Measurements from ENCODE around the gene TMPRSS4. TPM values are rescaled to one million over a fixed set of nuclear protein-coding genes. Genes with fewer than 3 reads are reported as not detected.

Gene TMPRSS4
- total and polyA plus RNA-seq, 9 of the 15 experiments (the other 6 are each of a cell fraction or from before 2014, with no cell fraction given) = 4.0 to 10.0 (median 5.6) TPM

- peak in 1 of 2 experiments; percentile 64; a peak in 1 of 4 replicates for TF ChIP-seq ZMIZ1 (IDR thresholded peaks at IDR 0.05; ENCODE audit: low read depth in 2 of 2, low read length in 2 of 2)
- TF ChIP-seq PCBP2 (IDR thresholded peaks at IDR 0.05; ENCODE audit: low read depth, low read length, poor library complexity, severe bottlenecking) = no peak
- TF ChIP-seq ZFPM2 (CRISPR knock-in tag; IDR thresholded peaks at IDR 0.05) = no peak
- no peak for TF ChIP-seq ZSCAN29 (IDR thresholded peaks at IDR 0.05)
- TF ChIP-seq POLR2AphosphoS2 (IDR thresholded peaks at IDR 0.05; ENCODE audit: low read length) = no peak
- no peak for TF ChIP-seq RFX5 (IDR thresholded peaks at IDR 0.05; ENCODE audit: low read depth, low read length)
- TF ChIP-seq ELF4 (CRISPR knock-in tag; IDR thresholded peaks at IDR 0.05) = peak; percentile 90
- no peak for TF ChIP-seq ZNF165 (CRISPR knock-in tag; IDR thresholded peaks at IDR 0.05; ENCODE audit: borderline replicate concordance)
- TF ChIP-seq POLR2H (tag; IDR thresholded peaks at IDR 0.05; ENCODE audit: low read depth) = no peak; the same call in 1 of the 2 replicates
- 0 out of 2 replicates have a peak, but pooled peaks have one; percentile 26 for TF ChIP-seq ZNF586 (CRISPR knock-in tag; conservative IDR thresholded peaks at IDR 0.05)
- TF ChIP-seq STAT5A (IDR thresholded peaks at IDR 0.05; ENCODE audit: borderline replicate concordance, low read length) = no peak
- no peak for TF ChIP-seq SFPQ (IDR thresholded peaks at IDR 0.05; ENCODE audit: low read depth, low read length)
- peak; percentile 64 for TF ChIP-seq RBFOX2 (IDR thresholded peaks at IDR 0.05; ENCODE audit: low read depth, low read length)
- peak; percentile 98 for TF ChIP-seq THRB (CRISPR knock-in tag; conservative IDR thresholded peaks at IDR 0.05)
- TF ChIP-seq EP300 (IDR thresholded peaks at IDR 0.05; ENCODE audit: low read length) = no peak
- TF ChIP-seq DDX20 (tag; IDR thresholded peaks at IDR 0.05; ENCODE audit: low read depth) = no peak
- no peak for TF ChIP-seq VEZF1 (CRISPR knock-in tag; IDR thresholded peaks at IDR 0.05)
- TF ChIP-seq MAFK (IDR thresholded peaks at IDR 0.05; ENCODE audit: low read length) = no peak
- no peak for TF ChIP-seq ZNF174 (CRISPR knock-in tag; IDR thresholded peaks at IDR 0.05)
Observed at GRCh38 chr11:118126082-118126838, 49.4 kb downstream of the TMPRSS4 start (continued).
